C4-2B (cell line): ENCODE results near the gene SLC39A5.

Experiments
- CTCF ChIP-seq: fragments of 450-650 bp; conservative IDR thresholded peaks from 2 replicates; pipeline ENCODE4 v1.5.1; 2017; ENCODE audit warnings: mild to moderate bottlenecking
- ZFX ChIP-seq: fragments of 450-650 bp; IDR thresholded peaks from 2 replicates; pipeline ENCODE4 v1.6.1; 2017

- TF ChIP-seq CTCF: no peak
- TF ChIP-seq ZFX: no peak
Measured at GRCh38 chr12:56221232-56221756, 8.6 kb upstream of the SLC39A5 start.
